ENCODE measurements around the gene GRIK4. TPM values are rescaled to one million over a fixed set of nuclear protein-coding genes. Genes with fewer than 3 reads are reported as not detected.

The GRIK4 gene
- total and polyA plus RNA-seq, 2 experiments from 2014 or later: not detected

- TF ChIP-seq EZH2 (IDR thresholded peaks at IDR 0.05; ENCODE audit: insufficient read depth, poor library complexity, severe bottlenecking): no peak
- TF ChIP-seq EZH2phosphoT487 (IDR thresholded peaks at IDR 0.05; ENCODE audit: insufficient read depth, low read depth): no peak
- H3K36me3 ChIP-seq (ENCODE audit: low read depth): no peaks in the 10 kb centered on the region
- peaks cover 22% of the 10 kb centered on the region for H3K27me3 ChIP-seq (replicated peaks; ENCODE audit: insufficient read depth)
- no peaks in the 10 kb centered on the region for H3F3A ChIP-seq (ENCODE audit: insufficient read depth)
- H3K4me3 ChIP-seq: no peak overlapping the region
- no peaks in the 10 kb centered on the region for H3K4me1 ChIP-seq (ENCODE audit: insufficient read depth)
- H3K27ac ChIP-seq: no peak overlapping the region
- H3K79me2 ChIP-seq (ENCODE audit: insufficient read depth): no peaks in the 10 kb centered on the region
- no peaks in the 10 kb centered on the region for H3K9me2 ChIP-seq (ENCODE audit: insufficient read depth)
- H3K9ac ChIP-seq: no peak overlapping the region
- DNase-seq: no peak
- no peaks in the 10 kb centered on the region for H3K9me3 ChIP-seq (ENCODE audit: low read depth)
- H4K20me1 ChIP-seq (ENCODE audit: insufficient read depth): no peaks in the 10 kb centered on the region
- H2AFZ ChIP-seq: no peak overlapping the region
- WGBS, 2 experiments (ENCODE audit: low coverage in 1 of 2, low lambda C conversion rate in 2 of 2, missing lambda C conversion rate in 2 of 2): 30 to 31% methylated on average over 12 of the region's 12 CpGs
- no peak overlapping the region for H3K4me2 ChIP-seq (ENCODE audit: unreplicated experiment)
- in situ Hi-C loops (cut with MboI): no loop called here
Measured at GRCh38 chr11:120819437-120820365, 308.2 kb downstream of the GRIK4 start.

- in situ Hi-C loops (cut with MboI): no loop called here
- no peaks in the 10 kb centered on the region for H3K9me3 ChIP-seq (ENCODE audit: low read depth)
- no peaks in the 10 kb centered on the region for H3F3A ChIP-seq (ENCODE audit: insufficient read depth)
- 53 to 56% methylated on average over 5 of the region's 5 CpGs for WGBS, 2 experiments (ENCODE audit: low coverage in 1 of 2, low lambda C conversion rate in 2 of 2, missing lambda C conversion rate in 2 of 2)
- H3K4me3 ChIP-seq: no peak overlapping the region
- H3K27ac ChIP-seq: no peak overlapping the region
- TF ChIP-seq EZH2 (IDR thresholded peaks at IDR 0.05; ENCODE audit: insufficient read depth, poor library complexity, severe bottlenecking): no peak
- no peak for TF ChIP-seq EZH2phosphoT487 (IDR thresholded peaks at IDR 0.05; ENCODE audit: insufficient read depth, low read depth)
- no peak overlapping the region for H3K9ac ChIP-seq
- no peaks in the 10 kb centered on the region for H4K20me1 ChIP-seq (ENCODE audit: insufficient read depth)
- no peaks in the 10 kb centered on the region for H3K79me2 ChIP-seq (ENCODE audit: insufficient read depth)
- H3K9me2 ChIP-seq (ENCODE audit: insufficient read depth): no peaks in the 10 kb centered on the region
- peaks cover 27% of the 10 kb centered on the region for H3K27me3 ChIP-seq (replicated peaks; ENCODE audit: insufficient read depth)
- DNase-seq: no peak
- H3K36me3 ChIP-seq (ENCODE audit: low read depth): no peaks in the 10 kb centered on the region
- H2AFZ ChIP-seq: no peak overlapping the region
- H3K4me1 ChIP-seq (ENCODE audit: insufficient read depth): no peaks in the 10 kb centered on the region
- no peak overlapping the region for H3K4me2 ChIP-seq (ENCODE audit: unreplicated experiment)
Measured at GRCh38 chr11:120823159-120823558, 311.6 kb downstream of the GRIK4 start.

GRCh38 chr11:120824242-120824641 lies 312.7 kb downstream of the GRIK4 start:
- in situ Hi-C loops (cut with MboI): no loop called here
- no peaks in the 10 kb centered on the region for H3K36me3 ChIP-seq (ENCODE audit: low read depth)
- no peak for DNase-seq
- no peak overlapping the region for H2AFZ ChIP-seq
- H3K4me1 ChIP-seq (ENCODE audit: insufficient read depth): no peaks in the 10 kb centered on the region
- H3K4me2 ChIP-seq (ENCODE audit: unreplicated experiment): no peak overlapping the region
- H4K20me1 ChIP-seq (ENCODE audit: insufficient read depth): no peaks in the 10 kb centered on the region
- TF ChIP-seq EZH2phosphoT487 (IDR thresholded peaks at IDR 0.05; ENCODE audit: insufficient read depth, low read depth) (no peak), EZH2 (IDR thresholded peaks at IDR 0.05; ENCODE audit: insufficient read depth, poor library complexity, severe bottlenecking) (no peak)
- H3K9me3 ChIP-seq (ENCODE audit: low read depth): no peaks in the 10 kb centered on the region
- H3K79me2 ChIP-seq (ENCODE audit: insufficient read depth): no peaks in the 10 kb centered on the region
- WGBS, 2 experiments (ENCODE audit: low coverage in 1 of 2, low lambda C conversion rate in 2 of 2, missing lambda C conversion rate in 2 of 2): 87 to 93% methylated on average over 5 of the region's 5 CpGs
- H3K9ac ChIP-seq: no peak overlapping the region
- no peaks in the 10 kb centered on the region for H3K9me2 ChIP-seq (ENCODE audit: insufficient read depth)
- H3K27me3 ChIP-seq (replicated peaks; ENCODE audit: insufficient read depth): peaks cover 28% of the 10 kb centered on the region; the same call in 1 of the 2 replicates
- no peaks in the 10 kb centered on the region for H3F3A ChIP-seq (ENCODE audit: insufficient read depth)
- H3K4me3 ChIP-seq: no peak overlapping the region
- no peak overlapping the region for H3K27ac ChIP-seq

- Histone ChIP-seq H3F3A (ENCODE audit: insufficient read depth) (no peaks in the 10 kb centered on the region), H3K9me3 (ENCODE audit: low read depth) (no peaks in the 10 kb centered on the region), H3K4me3 (no peak overlapping the region), H3K27ac (no peak overlapping the region), H3K9ac (no peak overlapping the region), H3K27me3 (replicated peaks; ENCODE audit: insufficient read depth) (peaks cover 24% of the 10 kb centered on the region), H3K4me2 (ENCODE audit: unreplicated experiment) (no peak overlapping the region), H3K9me2 (ENCODE audit: insufficient read depth) (no peaks in the 10 kb centered on the region), H3K4me1 (ENCODE audit: insufficient read depth) (no peaks in the 10 kb centered on the region), H3K79me2 (ENCODE audit: insufficient read depth) (no peaks in the 10 kb centered on the region), H4K20me1 (ENCODE audit: insufficient read depth) (no peaks in the 10 kb centered on the region), H3K36me3 (ENCODE audit: low read depth) (no peaks in the 10 kb centered on the region), H2AFZ (no peak overlapping the region)
- DNase-seq: no peak
- WGBS, 2 experiments (ENCODE audit: low coverage in 1 of 2, low lambda C conversion rate in 2 of 2, missing lambda C conversion rate in 2 of 2): 21 to 28% methylated on average over 6 to 7 of the region's 7 CpGs
- in situ Hi-C loops (cut with MboI): no loop called here
- TF ChIP-seq EZH2phosphoT487 (IDR thresholded peaks at IDR 0.05; ENCODE audit: insufficient read depth, low read depth): no peak
- TF ChIP-seq EZH2 (IDR thresholded peaks at IDR 0.05; ENCODE audit: insufficient read depth, poor library complexity, severe bottlenecking): no peak
Measured at GRCh38 chr11:120827198-120827597, 315.6 kb downstream of the GRIK4 start.
